OCI-LY1 (cell line): ENCODE results near the gene SGCD.

Experiments
- H2AFZ ChIP-seq: fragments of 200-600 bp; sonication (generic), shearing (Covaris generic); 2 replicates; pipeline ENCODE4 v1.6.0; 2014; ENCODE audit warnings: antibody characterized with exemption, mild to moderate bottlenecking, low read length
- H3F3A ChIP-seq: fragments of 200-600 bp; sonication (generic), shearing (Covaris generic); 2 replicates; pipeline ENCODE4 v1.6.0; 2014; ENCODE audit warnings: mild to moderate bottlenecking, antibody characterized with exemption, low read length, moderate library complexity; ENCODE audit not compliant: insufficient read depth
- H3K27ac ChIP-seq: fragments of 200-600 bp; sonication (generic); 2 replicates; pipeline ENCODE4 v1.5.1; 2014; ENCODE audit warnings: low read length, mixed run types, mild to moderate bottlenecking, low read depth; ENCODE audit not compliant: poor library complexity, severe bottlenecking
- H3K27me3 ChIP-seq: fragments of 200-600 bp; sonication (generic); 2 replicates; pipeline ENCODE4 v1.6.0; 2014; ENCODE audit warnings: antibody characterized with exemption, mild to moderate bottlenecking, low read length, moderate library complexity; ENCODE audit not compliant: insufficient read depth
- H3K36me3 ChIP-seq: fragments of 200-600 bp; sonication (generic); 2 replicates; pipeline ENCODE4 v1.6.1; 2014; ENCODE audit warnings: mild to moderate bottlenecking, antibody characterized with exemption, low read length, moderate library complexity, mixed read lengths; ENCODE audit not compliant: insufficient read depth
- H3K4me1 ChIP-seq: fragments of 200-600 bp; sonication (generic); 2 replicates; pipeline ENCODE4 v1.5.1; 2014; ENCODE audit warnings: mild to moderate bottlenecking, low read length, moderate library complexity; ENCODE audit not compliant: insufficient read depth, severe bottlenecking
- H3K4me2 ChIP-seq: fragments of 200-600 bp; sonication (generic), shearing (Covaris generic); 2 replicates; pipeline ENCODE4 v1.6.1; 2014; ENCODE audit warnings: low read length
- H3K4me3 ChIP-seq: fragments of 200-600 bp; sonication (generic); 2 replicates; pipeline ENCODE4 v1.5.1; 2014; ENCODE audit warnings: low read length, low read depth, mild to moderate bottlenecking, mixed read lengths; ENCODE audit not compliant: poor library complexity, severe bottlenecking
- H3K79me2 ChIP-seq: fragments of 200-600 bp; shearing (Covaris generic); 2 replicates; pipeline ENCODE4 v1.6.1; 2016; ENCODE audit warnings: mixed run types, low read length, mixed read lengths; ENCODE audit not compliant: insufficient read depth
- H3K9ac ChIP-seq: fragments of 200-600 bp; sonication (generic), shearing (Covaris generic); 2 replicates; pipeline ENCODE4 v1.6.1; 2014; ENCODE audit warnings: mild to moderate bottlenecking, low read length, mixed read lengths
- H3K9me2 ChIP-seq: fragments of 200-600 bp; sonication (generic), shearing (Covaris generic); 2 replicates; pipeline ENCODE4 v1.6.1; 2014; ENCODE audit warnings: low read depth, mild to moderate bottlenecking, low read length, mixed read lengths
- H3K9me3 ChIP-seq: fragments of 200-600 bp; shearing (Covaris generic); 2 replicates; pipeline ENCODE4 v1.6.1; 2014; ENCODE audit warnings: low read length, mixed read lengths
- H4K20me1 ChIP-seq: fragments of 200-600 bp; sonication (generic), shearing (Covaris generic); 2 replicates; pipeline ENCODE4 v1.6.0; 2016; ENCODE audit warnings: mild to moderate bottlenecking, low read length; ENCODE audit not compliant: insufficient read depth
- CTCF ChIP-seq: fragments of 200-600 bp; sonication (generic), shearing (Covaris generic); IDR thresholded peaks from 2 replicates; pipeline ENCODE4 v1.5.1; 2017; ENCODE audit warnings: mild to moderate bottlenecking, antibody characterized with exemption, low read length, moderate library complexity, mixed read lengths
- EZH2 ChIP-seq: fragments of 200-600 bp; sonication (generic), shearing (Covaris generic); IDR thresholded peaks from 2 replicates; pipeline ENCODE4 v1.8.0; 2017; ENCODE audit warnings: borderline replicate concordance, mixed run types, mild to moderate bottlenecking, antibody characterized with exemption, low read length, moderate library complexity, mixed read lengths

SGCD gene

GRCh38 chr5:156691572-156691971 is 364.6 kb downstream of the SGCD start:
- Histone ChIP-seq H2AFZ (no peak overlapping the region), H4K20me1 (no peaks in the 10 kb centered on the region), H3F3A (no peaks in the 10 kb centered on the region), H3K27me3 (no peaks in the 10 kb centered on the region), H3K36me3 (no peaks in the 10 kb centered on the region), H3K4me2 (no peak overlapping the region), H3K27ac (no peak overlapping the region), H3K4me3 (no peak overlapping the region), H3K4me1 (no peaks in the 10 kb centered on the region), H3K79me2 (no peaks in the 10 kb centered on the region), H3K9ac (no peak overlapping the region), H3K9me2 (no peaks in the 10 kb centered on the region), H3K9me3 (no peaks in the 10 kb centered on the region)
- TF ChIP-seq EZH2 (no peak), CTCF (no peak)

- no peaks in the 10 kb centered on the region for H3K79me2 ChIP-seq
- no peaks in the 10 kb centered on the region for H3K9me3 ChIP-seq
- no peak overlapping the region for H2AFZ ChIP-seq
- no peaks in the 10 kb centered on the region for H3F3A ChIP-seq
- no peaks in the 10 kb centered on the region for H3K36me3 ChIP-seq
- no peaks in the 10 kb centered on the region for H3K27me3 ChIP-seq
- H3K4me1 ChIP-seq = no peaks in the 10 kb centered on the region
- no peak overlapping the region for H3K4me3 ChIP-seq
- TF ChIP-seq EZH2 (no peak), CTCF (no peak)
- no peak overlapping the region for H3K27ac ChIP-seq
- H3K4me2 ChIP-seq = no peak overlapping the region
- H3K9me2 ChIP-seq = no peaks in the 10 kb centered on the region
- no peak overlapping the region for H3K9ac ChIP-seq
- H4K20me1 ChIP-seq = no peaks in the 10 kb centered on the region
These were observed 366.1 kb downstream of the SGCD start for GRCh38 chr5:156693113-156693512.

GRCh38 chr5:156694598-156694997 is 367.6 kb downstream of the SGCD start:
- no peak overlapping the region for H2AFZ ChIP-seq
- no peak overlapping the region for H3K27ac ChIP-seq
- no peaks in the 10 kb centered on the region for H3K9me2 ChIP-seq
- H3K4me2 ChIP-seq = no peak overlapping the region
- no peaks in the 10 kb centered on the region for H4K20me1 ChIP-seq
- no peak overlapping the region for H3K9ac ChIP-seq
- no peaks in the 10 kb centered on the region for H3K27me3 ChIP-seq
- no peaks in the 10 kb centered on the region for H3K36me3 ChIP-seq
- no peak overlapping the region for H3K4me3 ChIP-seq
- no peaks in the 10 kb centered on the region for H3F3A ChIP-seq
- TF ChIP-seq CTCF (no peak), EZH2 (no peak)
- no peaks in the 10 kb centered on the region for H3K9me3 ChIP-seq
- H3K79me2 ChIP-seq = no peaks in the 10 kb centered on the region
- H3K4me1 ChIP-seq = no peaks in the 10 kb centered on the region
